ENCODE measurements around the gene DAAM2. TPM values are rescaled to one million over a fixed set of nuclear protein-coding genes. Genes with fewer than 3 reads are reported as not detected.

Gene DAAM2
- total RNA-seq, 2 experiments from 2014 or later: not detected

- Histone ChIP-seq H3K36me3 (ENCODE audit: insufficient read depth, low read length) (no peaks in the 10 kb centered on the region), H3K4me3 (ENCODE audit: low read length) (no peak overlapping the region), H3K27ac (ENCODE audit: low read depth in 1 of 2, low read length in 2 of 2) (no peak overlapping the region), H3K27me3 (ENCODE audit: control insufficient read depth in 1 of 2, insufficient read depth in 2 of 2, low read length in 2 of 2) (no peaks in the 10 kb centered on the region), H3K9me3 (ENCODE audit: control insufficient read depth in 1 of 2, insufficient read depth in 1 of 2, low read length in 2 of 2) (no peaks in the 10 kb centered on the region), H3K4me1 (ENCODE audit: insufficient read depth, low read length) (no peaks in the 10 kb centered on the region)
- ChIA-PET POLR2A (no interaction called here), CTCF (no interaction called here)
- H3K4me3 Mint-ChIP-seq: no peak overlapping the region
- H3K9me3 Mint-ChIP-seq: no peaks in the 10 kb centered on the region
- H3K27me3 Mint-ChIP-seq: no peaks in the 10 kb centered on the region
- H3K27ac Mint-ChIP-seq: no peak overlapping the region
- peaks cover 5% of the 10 kb centered on the region for H3K4me1 Mint-ChIP-seq (ENCODE audit: low read depth)
- no peak for TF ChIP-seq CTCF (IDR thresholded peaks at IDR 0.05)
- intact Hi-C loops (cut with DNase I, micrococcal nuclease): no loop called here
- no peak for ATAC-seq (ENCODE audit: poor library complexity)
- no peak for DNase-seq
- peaks cover 17% of the 10 kb centered on the region for H3K36me3 Mint-ChIP-seq (ENCODE audit: low read depth)
Observed at GRCh38 chr6:39911513-39912125, 119.4 kb downstream of the DAAM2 start.

GRCh38 chr6:39912446-39912845, 120.3 kb downstream of the DAAM2 start:
- ATAC-seq (ENCODE audit: poor library complexity) (no peak), DNase-seq (no peak)
- H3K27ac ChIP-seq (ENCODE audit: low read depth in 1 of 2, low read length in 2 of 2): no peak overlapping the region
- H3K4me3 ChIP-seq (ENCODE audit: low read length): no peak overlapping the region
- no peaks in the 10 kb centered on the region for H3K9me3 ChIP-seq (ENCODE audit: control insufficient read depth in 1 of 2, insufficient read depth in 1 of 2, low read length in 2 of 2)
- intact Hi-C loops (cut with DNase I, micrococcal nuclease): no loop called here
- Mint-ChIP-seq H3K4me1 (ENCODE audit: low read depth) (peaks cover 5% of the 10 kb centered on the region), H3K27ac (no peak overlapping the region), H3K27me3 (no peaks in the 10 kb centered on the region), H3K36me3 (ENCODE audit: low read depth) (peaks cover 22% of the 10 kb centered on the region), H3K4me3 (no peak overlapping the region), H3K9me3 (no peaks in the 10 kb centered on the region)
- CTCF ChIA-PET: no interaction called here
- no peak for TF ChIP-seq CTCF (IDR thresholded peaks at IDR 0.05)
- no peaks in the 10 kb centered on the region for H3K36me3 ChIP-seq (ENCODE audit: insufficient read depth, low read length)
- POLR2A ChIA-PET: no interaction called here
- H3K4me1 ChIP-seq (ENCODE audit: insufficient read depth, low read length): no peaks in the 10 kb centered on the region
- no peaks in the 10 kb centered on the region for H3K27me3 ChIP-seq (ENCODE audit: control insufficient read depth in 1 of 2, insufficient read depth in 2 of 2, low read length in 2 of 2)

GRCh38 chr6:39913391-39913916, 121.3 kb downstream of the DAAM2 start:
- intact Hi-C loops (cut with DNase I, micrococcal nuclease): no loop called here
- no peak for TF ChIP-seq CTCF (IDR thresholded peaks at IDR 0.05)
- ChIA-PET POLR2A (no interaction called here), CTCF (no interaction called here)
- H3K36me3 ChIP-seq (ENCODE audit: insufficient read depth, low read length): no peaks in the 10 kb centered on the region
- H3K9me3 ChIP-seq (ENCODE audit: control insufficient read depth in 1 of 2, insufficient read depth in 1 of 2, low read length in 2 of 2): no peaks in the 10 kb centered on the region
- DNase-seq (no peak), ATAC-seq (ENCODE audit: poor library complexity) (no peak)
- no peaks in the 10 kb centered on the region for H3K9me3 Mint-ChIP-seq
- no peaks in the 10 kb centered on the region for H3K27me3 Mint-ChIP-seq
- no peak overlapping the region for H3K4me3 ChIP-seq (ENCODE audit: low read length)
- H3K27ac Mint-ChIP-seq: no peak overlapping the region
- H3K27me3 ChIP-seq (ENCODE audit: control insufficient read depth in 1 of 2, insufficient read depth in 2 of 2, low read length in 2 of 2): no peaks in the 10 kb centered on the region
- H3K27ac ChIP-seq (ENCODE audit: low read depth in 1 of 2, low read length in 2 of 2): no peak overlapping the region
- H3K4me1 ChIP-seq (ENCODE audit: insufficient read depth, low read length): no peaks in the 10 kb centered on the region
- H3K4me1 Mint-ChIP-seq (ENCODE audit: low read depth): peaks cover 5% of the 10 kb centered on the region
- peaks cover 23% of the 10 kb centered on the region for H3K36me3 Mint-ChIP-seq (ENCODE audit: low read depth)
- H3K4me3 Mint-ChIP-seq: no peak overlapping the region
